Measurements from ENCODE around the gene TBC1D5.

TBC1D5 gene

GRCh38 chr3:17119201-17120072 is 623.0 kb downstream of the TBC1D5 start:
- no peak for DNase-seq

GRCh38 chr3:17118771-17119170 is 623.7 kb downstream of the TBC1D5 start:
- DNase-seq, result no peak

- no peak for DNase-seq
Observed at GRCh38 chr3:17116007-17116600, 626.3 kb downstream of the TBC1D5 start.

- no peak for DNase-seq
Observed at GRCh38 chr3:17115186-17115585, 627.2 kb downstream of the TBC1D5 start.

GRCh38 chr3:17111586-17111985 is 630.8 kb downstream of the TBC1D5 start:
- no peak for DNase-seq

GRCh38 chr3:17110660-17111396 is 631.6 kb downstream of the TBC1D5 start:
- DNase-seq, result peak; percentile 27

All from stimulated activated CD4-positive, alpha-beta T cell treated with anti-CD3 and anti-CD28 coated beads, Interleukin-1b, Interleukin-23, amount 100 ng/mL, for 48 hours (primary cell).